Measurements from ENCODE around the gene TXNDC12. TPM values are rescaled to one million over a fixed set of nuclear protein-coding genes. Genes with fewer than 3 reads are reported as not detected.

TXNDC12 gene
- total RNA-seq, 1 experiment from 2014 or later: 102 TPM

GRCh38 chr1:52056937-52057231 is 1.9 kb upstream of the TXNDC12 start:
- ChIA-PET CTCF (no interaction called here), POLR2A (interaction anchor here (0.5 to 5.2 kb wide), 11 partner anchors 10 to 1086 kb away, joined by 3 to 73 read pairs (median 6); partner anchors contain the start of genes KTI12, ORC1 and PRPF38A)
- H3K4me1 Mint-ChIP-seq (ENCODE audit: insufficient read depth, unreplicated experiment): peaks cover 29% of the 10 kb centered on the region
- BruUV-seq (replicated peaks): no TSS peak
- H3K9me3 Mint-ChIP-seq (ENCODE audit: unreplicated experiment): no peaks in the 10 kb centered on the region
- peaks cover 19% of the 10 kb centered on the region for H3K36me3 Mint-ChIP-seq (ENCODE audit: insufficient read depth, unreplicated experiment)
- no peak for DNase-seq (ENCODE audit: unreplicated experiment)
- intact Hi-C loops (cut with micrococcal nuclease): loop anchor here (5.0 kb wide), 1 partner anchor 310 kb away; the partner anchor contains the start of gene CC2D1B
- TF ChIP-seq CTCF (IDR thresholded peaks at IDR 0.05; ENCODE audit: unreplicated experiment): no peak
- H3K4me3 Mint-ChIP-seq (ENCODE audit: unreplicated experiment): peak overlapping the region; percentile 97
- H3K27me3 Mint-ChIP-seq (ENCODE audit: insufficient read depth, unreplicated experiment): no peaks in the 10 kb centered on the region
- H3K27ac Mint-ChIP-seq (ENCODE audit: low read depth, unreplicated experiment): peak overlapping the region; percentile 99

GRCh38 chr1:52056163-52056936 is 1.4 kb upstream of the TXNDC12 start, which contains the start of gene BTF3L4:
Gene BTF3L4, plus strand, starts transcription at chr1:52056295. Its CDS starts 3,553 bp downstream, at chr1:52059848.
- no peaks in the 10 kb centered on the region for H3K9me3 Mint-ChIP-seq (ENCODE audit: unreplicated experiment)
- peaks cover 17% of the 10 kb centered on the region for H3K36me3 Mint-ChIP-seq (ENCODE audit: insufficient read depth, unreplicated experiment)
- no TSS peak for BruUV-seq (replicated peaks)
- H3K27ac Mint-ChIP-seq (ENCODE audit: low read depth, unreplicated experiment): peak within 1 kb of the TSS; percentile 99
- H3K4me1 Mint-ChIP-seq (ENCODE audit: insufficient read depth, unreplicated experiment): peaks cover 29% of the 10 kb centered on the region
- ChIA-PET CTCF (no interaction called here), POLR2A (interaction anchor here (0.5 to 5.2 kb wide), 23 partner anchors 8 to 1085 kb away, joined by 3 to 73 read pairs (median 5); partner anchors contain the start of genes CC2D1B, KTI12, ORC1 and PRPF38A)
- peak; percentile 93 for DNase-seq (ENCODE audit: unreplicated experiment)
- TF ChIP-seq CTCF (IDR thresholded peaks at IDR 0.05; ENCODE audit: unreplicated experiment): no peak
- no peaks in the 10 kb centered on the region for H3K27me3 Mint-ChIP-seq (ENCODE audit: insufficient read depth, unreplicated experiment)
- H3K4me3 Mint-ChIP-seq (ENCODE audit: unreplicated experiment): peak within 1 kb of the TSS; percentile 97
- intact Hi-C loops (cut with micrococcal nuclease): loop anchor here (5.0 kb wide), 1 partner anchor 311 kb away; the partner anchor contains the start of gene CC2D1B

- Mint-ChIP-seq H3K4me1 (ENCODE audit: insufficient read depth, unreplicated experiment) (peaks cover 29% of the 10 kb centered on the region), H3K36me3 (ENCODE audit: insufficient read depth, unreplicated experiment) (peaks cover 17% of the 10 kb centered on the region), H3K4me3 (ENCODE audit: unreplicated experiment) (peak overlapping the region; percentile 97), H3K27me3 (ENCODE audit: insufficient read depth, unreplicated experiment) (no peaks in the 10 kb centered on the region), H3K9me3 (ENCODE audit: unreplicated experiment) (no peaks in the 10 kb centered on the region), H3K27ac (ENCODE audit: low read depth, unreplicated experiment) (peak overlapping the region; percentile 99)
- no TSS peak for BruUV-seq (replicated peaks)
- DNase-seq (ENCODE audit: unreplicated experiment): no peak
- TF ChIP-seq CTCF (IDR thresholded peaks at IDR 0.05; ENCODE audit: unreplicated experiment): no peak
- ChIA-PET CTCF (interaction anchor here (0.7 kb wide), 1 partner anchor 27 kb away, joined by 3 read pairs; no protein-coding TSS in a partner anchor), POLR2A (interaction anchor here (0.5 to 5.2 kb wide), 21 partner anchors 8 to 644 kb away, joined by 3 to 73 read pairs (median 5); partner anchors contain the start of genes CC2D1B, KTI12, ORC1 and PRPF38A)
- intact Hi-C loops (cut with micrococcal nuclease): loop anchor here (5.0 kb wide), 1 partner anchor 311 kb away; the partner anchor contains the start of gene CC2D1B
These were observed 823 bp upstream of the TXNDC12 start for GRCh38 chr1:52055866-52056162.

GRCh38 chr1:52054496-52055065 is 410 bp downstream of the TXNDC12 start:
- Mint-ChIP-seq H3K4me1 (ENCODE audit: insufficient read depth, unreplicated experiment) (peaks cover 29% of the 10 kb centered on the region), H3K4me3 (ENCODE audit: unreplicated experiment) (peak overlapping the region; percentile 97), H3K36me3 (ENCODE audit: insufficient read depth, unreplicated experiment) (peaks cover 16% of the 10 kb centered on the region), H3K27me3 (ENCODE audit: insufficient read depth, unreplicated experiment) (no peaks in the 10 kb centered on the region), H3K27ac (ENCODE audit: low read depth, unreplicated experiment) (peak overlapping the region; percentile 99), H3K9me3 (ENCODE audit: unreplicated experiment) (no peaks in the 10 kb centered on the region)
- POLR2A ChIA-PET: interaction anchor here (0.6 to 5.2 kb wide), 19 partner anchors 7 to 1094 kb away, joined by 3 to 73 read pairs (median 7); partner anchors contain the start of genes CC2D1B, FAF1, KTI12 and ORC1
- DNase-seq (ENCODE audit: unreplicated experiment): no peak
- intact Hi-C loops (cut with micrococcal nuclease): loop anchor here (5.0 kb wide), 1 partner anchor 313 kb away; the partner anchor contains the start of gene CC2D1B
- CTCF ChIA-PET: interaction anchor here (0.7 kb wide), 1 partner anchor 21 kb away, joined by 3 read pairs; no protein-coding TSS in a partner anchor
- no peak for TF ChIP-seq CTCF (IDR thresholded peaks at IDR 0.05; ENCODE audit: unreplicated experiment)
- TSS peak; percentile 32 for BruUV-seq (replicated peaks)

Data from MCF 10A (cell line).